ENCODE results near the gene IL18BP. TPM values are rescaled to one million over a fixed set of nuclear protein-coding genes. Genes with fewer than 3 reads are reported as not detected.

The IL18BP gene
- 15.0 and 19.9 TPM in 2 replicates for total RNA-seq

DNA sequence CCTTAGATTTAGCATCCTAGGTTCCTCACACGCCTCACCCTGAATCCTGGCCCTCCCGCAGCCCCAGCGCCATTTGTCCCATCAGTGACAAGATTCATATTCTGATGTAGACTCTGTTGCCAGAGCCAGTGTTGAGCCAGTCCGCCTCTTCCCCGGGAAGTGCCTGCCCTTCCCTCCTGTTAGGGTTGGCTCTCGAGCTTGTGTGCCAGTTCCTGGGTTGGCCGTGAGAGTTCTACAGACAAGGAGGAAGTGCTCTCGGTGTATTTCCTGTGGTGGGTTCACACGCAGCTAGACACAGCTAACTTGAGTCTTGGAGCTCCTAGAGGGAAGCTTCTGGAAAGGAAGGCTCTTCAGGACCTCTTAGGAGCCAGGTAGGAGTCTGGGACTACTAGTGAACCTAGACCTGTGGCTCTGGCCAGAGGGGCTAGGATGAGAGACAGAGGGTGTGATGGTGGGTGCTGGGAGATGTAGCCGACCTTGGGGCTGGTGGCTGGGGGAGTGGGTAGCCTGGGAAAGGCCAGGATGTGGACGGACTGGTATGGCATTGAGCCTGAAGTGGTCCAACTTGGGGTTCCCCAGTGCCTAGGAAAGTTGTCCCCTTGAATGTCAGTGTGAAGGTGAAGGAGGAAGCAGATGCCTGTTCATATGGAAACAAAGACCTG lies at the start of gene IL18BP:
Gene IL18BP (plus strand): TSS at position 261 of the 662 bp plus-strand sequence. CDS start 1,076 bp downstream, outside the sequence.
- intact Hi-C loops (cut with micrococcal nuclease): loop anchor here (1.0 kb wide), 1 partner anchor 21 kb away; no protein-coding TSS in a partner anchor
- DNase-seq: peak; percentile 82

DNA sequence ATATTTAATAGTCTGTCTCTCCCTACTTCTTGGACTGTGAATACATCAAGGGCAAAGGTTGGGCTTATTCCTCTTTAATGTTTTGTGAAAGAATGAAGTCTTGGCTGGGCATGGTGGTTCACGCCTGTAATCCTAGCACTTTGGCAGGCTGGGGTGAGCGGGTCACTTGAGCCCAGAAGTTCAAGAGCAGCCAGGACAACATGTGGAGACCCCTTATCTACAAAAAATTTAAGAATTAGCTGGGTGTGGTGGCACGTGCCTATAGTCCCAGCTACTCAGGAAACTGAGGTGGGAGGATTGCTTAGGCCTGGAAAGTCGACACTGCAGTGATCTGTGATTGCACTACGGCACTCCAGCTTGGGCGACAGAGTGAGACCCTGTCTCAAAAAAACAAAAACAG lies 49.7 kb upstream of the IL18BP start:
- intact Hi-C loops (cut with micrococcal nuclease): no loop called here
- Mint-ChIP-seq H3K36me3 (ENCODE audit: low read depth) (peaks cover 18% of the 10 kb centered on the region), H3K9me3 (no peaks in the 10 kb centered on the region), H3K4me3 (no peak overlapping the region), H3K27me3 (no peaks in the 10 kb centered on the region), H3K4me1 (peaks cover 15% of the 10 kb centered on the region), H3K27ac (peak overlapping the region; percentile 45)
- no peak for DNase-seq

More for the DNA sequence above, at the start of gene IL18BP:
- Mint-ChIP-seq H3K27me3 (no peaks in the 10 kb centered on the region), H3K9me3 (no peaks in the 10 kb centered on the region), H3K36me3 (ENCODE audit: low read depth) (peaks cover 34% of the 10 kb centered on the region), H3K27ac (peak within 1 kb of the TSS; percentile 92), H3K4me3 (peak within 1 kb of the TSS; percentile 78), H3K4me1 (peaks cover 21% of the 10 kb centered on the region)

DNA sequence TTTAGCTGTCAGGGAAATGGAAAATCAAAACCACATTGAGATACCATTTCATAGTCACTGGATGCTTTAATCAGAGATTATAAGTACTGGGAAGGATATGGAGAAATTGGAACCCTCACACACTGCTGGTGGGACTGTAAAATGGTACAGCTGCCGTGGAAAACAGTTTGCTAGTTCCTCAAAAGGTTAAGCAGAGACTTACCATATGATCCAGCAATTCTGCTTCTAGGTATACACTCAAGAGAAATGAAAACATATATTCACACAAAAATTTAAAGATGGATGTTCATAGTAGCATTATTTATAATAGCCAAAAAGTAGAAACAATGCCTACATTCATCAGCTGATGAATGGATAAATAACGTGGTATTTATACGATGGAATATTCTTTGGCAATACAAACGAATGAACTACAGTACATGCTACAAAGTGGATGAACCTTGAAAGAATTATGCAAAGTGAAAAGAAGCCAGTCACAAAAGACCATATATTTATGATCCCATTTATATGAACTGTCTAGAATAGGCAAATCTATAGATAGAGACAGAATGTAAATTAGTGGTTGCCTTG lies 46.9 kb upstream of the IL18BP start:
- Mint-ChIP-seq H3K9me3 (no peaks in the 10 kb centered on the region), H3K27me3 (no peaks in the 10 kb centered on the region)
- intact Hi-C loops (cut with micrococcal nuclease): no loop called here

DNA sequence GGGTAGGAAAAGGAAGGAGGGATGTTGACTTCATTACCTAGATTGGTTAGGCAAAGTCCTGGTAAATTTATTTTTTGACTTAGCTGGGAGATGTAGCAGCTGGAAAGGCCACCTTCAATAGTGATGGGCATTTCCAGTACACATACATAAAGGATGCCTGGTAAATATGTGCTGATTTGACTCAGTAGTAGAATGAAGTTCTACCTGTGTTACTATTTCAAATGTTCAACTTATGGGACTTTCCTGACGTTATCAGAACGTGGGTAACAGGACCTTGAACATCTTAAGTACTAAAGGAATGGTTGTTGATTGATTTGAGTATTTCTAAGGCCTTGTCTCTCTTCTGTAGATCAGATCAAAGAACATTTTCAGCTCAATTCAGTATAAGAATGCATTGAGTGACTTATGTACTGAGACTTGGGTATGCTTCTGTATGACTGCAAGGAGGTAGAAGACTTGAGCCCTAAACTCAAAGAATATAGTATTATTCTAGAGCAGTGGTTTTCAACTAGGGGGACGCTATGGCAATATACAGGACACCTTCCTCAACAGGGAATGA lies 42.7 kb upstream of the IL18BP start:
- Mint-ChIP-seq H3K27me3 (no peaks in the 10 kb centered on the region), H3K4me1 (peaks cover 26% of the 10 kb centered on the region), H3K27ac (peak overlapping the region; percentile 54), H3K36me3 (ENCODE audit: low read depth) (peaks cover 14% of the 10 kb centered on the region), H3K9me3 (peaks cover 2% of the 10 kb centered on the region), H3K4me3 (no peak overlapping the region)
- intact Hi-C loops (cut with micrococcal nuclease): no loop called here
- DNase-seq: no peak

More for the DNA sequence above, 46.9 kb upstream of the IL18BP start:
- Mint-ChIP-seq H3K27ac (no peak overlapping the region), H3K4me1 (peaks cover 23% of the 10 kb centered on the region), H3K4me3 (no peak overlapping the region), H3K36me3 (ENCODE audit: low read depth) (peaks cover 11% of the 10 kb centered on the region)
- DNase-seq: no peak

DNA sequence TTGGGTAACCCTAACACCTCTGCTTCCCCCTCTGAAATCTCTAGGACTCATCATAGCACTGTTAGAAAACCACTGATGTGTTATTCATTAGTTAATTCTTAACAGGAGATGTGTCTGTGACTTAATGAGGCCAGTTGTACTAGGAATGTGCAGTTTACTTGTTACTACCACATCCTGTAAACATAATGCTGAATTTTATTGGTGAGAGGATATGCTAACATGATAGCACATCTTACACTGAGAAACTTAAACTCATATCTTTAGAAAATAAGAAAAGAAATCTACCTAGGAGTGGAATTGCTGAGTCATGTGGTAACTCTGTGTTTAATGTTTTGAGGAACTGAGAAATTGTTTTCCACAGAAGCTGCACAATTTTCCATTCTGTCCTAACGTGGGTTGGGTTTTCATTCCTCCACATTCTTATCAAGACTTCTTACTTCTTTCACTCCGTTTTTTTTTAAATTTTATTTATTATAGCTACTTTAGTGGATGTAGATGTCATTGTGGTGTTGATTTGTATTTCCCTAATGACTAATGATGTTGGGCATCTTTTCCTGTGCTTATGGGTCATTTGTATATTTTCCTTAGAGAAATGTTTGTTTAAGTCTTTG lies 36.2 kb upstream of the IL18BP start:
- DNase-seq: no peak
- H3K4me1 Mint-ChIP-seq: peaks cover 27% of the 10 kb centered on the region
- peaks cover 3% of the 10 kb centered on the region for H3K9me3 Mint-ChIP-seq
- H3K4me3 Mint-ChIP-seq: peak overlapping the region; percentile 15
- intact Hi-C loops (cut with micrococcal nuclease): loop anchor here (1.0 kb wide), 1 partner anchor 31 kb away; no protein-coding TSS in a partner anchor
- no peaks in the 10 kb centered on the region for H3K27me3 Mint-ChIP-seq
- peaks cover 38% of the 10 kb centered on the region for H3K36me3 Mint-ChIP-seq (ENCODE audit: low read depth)
- H3K27ac Mint-ChIP-seq: peak overlapping the region; percentile 86

DNA sequence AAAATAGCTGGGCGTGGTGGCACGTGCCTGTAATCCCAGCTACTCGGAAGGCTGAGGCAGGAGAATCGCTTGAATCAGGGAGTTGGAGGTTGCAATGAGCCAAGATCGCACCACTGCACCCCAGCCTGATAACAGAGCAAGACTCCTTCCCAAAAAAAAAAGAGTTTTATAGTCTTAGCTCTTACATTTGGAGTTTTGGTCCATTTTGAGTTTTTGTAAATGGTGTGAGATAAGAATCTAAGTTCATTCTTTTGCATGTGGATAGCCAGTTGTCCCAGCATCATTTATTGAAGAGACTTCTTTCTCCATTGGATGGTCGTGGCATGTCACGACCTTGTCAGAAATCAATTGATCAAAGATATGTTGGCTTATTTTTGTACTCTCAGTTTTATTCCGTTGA lies 35.2 kb upstream of the IL18BP start:
- Mint-ChIP-seq H3K9me3 (peaks cover 3% of the 10 kb centered on the region), H3K27me3 (no peaks in the 10 kb centered on the region), H3K36me3 (ENCODE audit: low read depth) (peaks cover 40% of the 10 kb centered on the region), H3K4me1 (peaks cover 24% of the 10 kb centered on the region), H3K4me3 (no peak overlapping the region), H3K27ac (peak overlapping the region; percentile 86)
- intact Hi-C loops (cut with micrococcal nuclease): no loop called here
- DNase-seq: no peak

DNA sequence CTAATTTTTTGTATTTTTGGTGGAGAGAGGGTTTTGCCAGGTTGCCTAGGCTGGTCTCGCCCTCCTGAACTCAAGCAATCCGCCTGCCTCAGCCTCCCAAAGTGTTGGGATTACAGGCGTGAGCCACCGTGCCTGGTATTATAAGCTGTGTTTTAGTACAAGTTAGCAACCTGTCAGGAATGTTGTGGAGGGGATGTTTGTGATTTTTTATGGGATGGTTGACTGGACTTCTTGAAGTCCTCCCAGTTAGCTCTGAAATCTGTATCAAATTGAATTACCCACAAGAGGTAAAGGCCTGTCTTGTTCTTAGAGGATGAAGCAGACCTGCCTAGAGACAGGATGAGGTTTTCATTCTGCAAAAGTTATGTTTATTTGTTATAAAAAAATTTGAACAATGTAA lies 34.1 kb upstream of the IL18BP start:
- H3K9me3 Mint-ChIP-seq: peaks cover 3% of the 10 kb centered on the region
- intact Hi-C loops (cut with micrococcal nuclease): no loop called here
- H3K4me1 Mint-ChIP-seq: peaks cover 24% of the 10 kb centered on the region
- DNase-seq: no peak
- H3K36me3 Mint-ChIP-seq (ENCODE audit: low read depth): peaks cover 38% of the 10 kb centered on the region
- H3K27me3 Mint-ChIP-seq: no peaks in the 10 kb centered on the region
- H3K27ac Mint-ChIP-seq: no peak overlapping the region
- H3K4me3 Mint-ChIP-seq: no peak overlapping the region

DNA sequence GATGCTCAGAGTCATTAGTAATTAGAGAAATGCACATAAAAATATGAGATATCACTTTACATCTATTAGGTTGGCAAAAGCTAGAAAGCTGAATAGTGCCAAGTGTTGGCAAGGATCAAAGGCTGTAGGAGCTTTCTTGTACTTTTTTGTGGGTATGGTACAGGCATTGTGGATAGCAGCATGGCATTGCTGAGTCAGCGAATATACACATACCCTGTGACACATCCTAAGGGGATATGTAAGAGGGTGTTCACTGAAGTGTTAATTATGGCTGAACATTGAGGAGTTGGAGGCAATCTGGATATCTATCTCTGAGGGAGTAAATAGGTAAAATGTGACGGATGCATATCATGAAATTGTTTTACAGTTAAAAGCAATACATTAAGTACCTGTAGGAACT lies 27.0 kb upstream of the IL18BP start:
- Mint-ChIP-seq H3K4me1 (no peaks in the 10 kb centered on the region), H3K36me3 (ENCODE audit: low read depth) (peaks cover 12% of the 10 kb centered on the region), H3K4me3 (no peak overlapping the region), H3K27me3 (no peaks in the 10 kb centered on the region), H3K27ac (no peak overlapping the region), H3K9me3 (no peaks in the 10 kb centered on the region)
- DNase-seq: no peak
- intact Hi-C loops (cut with micrococcal nuclease): no loop called here

DNA sequence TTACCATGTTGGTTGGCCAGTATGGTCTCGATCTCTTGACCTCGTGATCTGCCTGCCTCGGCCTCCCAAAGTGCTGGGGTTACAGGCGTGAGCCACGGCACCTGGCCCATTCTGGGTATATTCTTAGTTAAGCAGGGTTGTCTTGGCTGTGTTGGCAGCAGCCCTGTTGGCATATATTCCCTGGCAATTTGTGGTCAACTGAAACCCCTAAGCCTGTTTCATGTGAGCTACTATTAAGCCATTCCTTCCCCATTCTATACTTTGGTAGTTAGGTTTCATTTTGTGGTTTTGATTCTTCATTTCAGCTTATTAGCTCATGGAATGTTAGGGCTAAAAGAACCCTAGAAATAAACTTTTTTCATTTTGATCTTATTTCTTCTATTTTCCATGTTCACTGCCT lies 22.2 kb upstream of the IL18BP start:
- Mint-ChIP-seq H3K36me3 (ENCODE audit: low read depth) (peaks cover 7% of the 10 kb centered on the region), H3K9me3 (no peaks in the 10 kb centered on the region), H3K27me3 (no peaks in the 10 kb centered on the region), H3K4me1 (peaks cover 5% of the 10 kb centered on the region), H3K4me3 (no peak overlapping the region), H3K27ac (no peak overlapping the region)
- intact Hi-C loops (cut with micrococcal nuclease): loop anchor here (5.0 kb wide), 3 partner anchors 44 to 456 kb away; partner anchors contain the start of genes CLPB, LRRC51 and NUMA1
- DNase-seq: no peak

DNA sequence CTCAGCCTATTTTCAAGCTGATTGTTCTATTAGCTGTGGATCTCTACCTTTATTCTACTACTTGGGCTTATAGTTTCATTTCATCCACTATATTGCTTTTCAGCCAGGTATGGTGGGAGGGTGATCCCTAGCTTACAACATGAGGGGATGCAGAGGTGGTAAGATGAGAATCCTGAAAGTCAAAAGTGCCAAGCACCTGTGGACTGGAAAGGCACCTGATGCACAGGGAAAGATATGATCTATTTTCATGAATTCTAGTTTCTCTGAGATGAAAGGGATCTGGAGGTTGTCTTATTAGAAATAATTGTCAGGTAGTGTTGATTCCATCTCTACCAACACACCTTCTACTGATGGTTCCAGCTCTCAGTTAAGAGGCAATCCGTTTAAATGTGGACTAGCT lies 21.6 kb upstream of the IL18BP start:
- peaks cover 7% of the 10 kb centered on the region for H3K36me3 Mint-ChIP-seq (ENCODE audit: low read depth)
- intact Hi-C loops (cut with micrococcal nuclease): loop anchor here (1.0 to 5.0 kb wide), 4 partner anchors 22 to 455 kb away; partner anchors contain the start of genes CLPB, LRRC51 and NUMA1

DNA sequence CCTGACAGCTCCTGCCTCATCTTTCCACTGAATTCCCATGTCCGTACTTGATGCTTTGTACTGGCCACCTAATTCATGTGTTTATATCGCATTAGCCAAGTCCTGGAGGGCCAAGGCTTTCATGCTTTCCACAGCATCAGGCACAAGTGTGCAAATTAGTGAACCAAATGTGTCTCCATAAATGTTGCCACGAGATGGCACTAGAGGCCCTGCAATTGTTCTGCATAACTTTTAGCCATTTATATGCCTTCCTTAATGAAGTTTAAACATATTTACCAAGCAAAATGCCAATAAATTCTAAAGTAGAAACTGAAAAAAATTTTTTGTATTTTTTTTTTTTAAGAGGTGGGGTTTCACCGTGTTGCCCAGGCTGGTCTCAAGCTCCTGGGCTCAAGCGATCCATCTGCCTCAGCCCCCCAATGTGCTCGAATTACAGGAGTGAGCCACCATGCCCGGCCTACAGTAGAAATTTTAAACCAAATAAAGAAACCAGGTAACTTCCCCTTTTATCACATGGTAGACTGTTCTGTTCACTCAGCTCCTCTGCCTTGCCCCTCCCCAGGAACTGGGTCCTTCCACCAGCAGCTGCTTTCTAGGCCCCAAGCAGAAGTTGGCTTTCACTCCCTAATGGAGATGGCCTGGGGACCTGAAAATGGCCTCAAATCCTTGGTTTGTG lies 20.8 kb upstream of the IL18BP start:
- H3K36me3 Mint-ChIP-seq (ENCODE audit: low read depth): peaks cover 10% of the 10 kb centered on the region
- H3K4me1 Mint-ChIP-seq: peaks cover 5% of the 10 kb centered on the region
- H3K27ac Mint-ChIP-seq: peak overlapping the region; percentile 62
- H3K4me3 Mint-ChIP-seq: no peak overlapping the region
- H3K27me3 Mint-ChIP-seq: no peaks in the 10 kb centered on the region
- intact Hi-C loops (cut with micrococcal nuclease): loop anchor here (1.0 to 5.0 kb wide), 4 partner anchors 21 to 454 kb away; partner anchors contain the start of genes CLPB, LRRC51 and NUMA1
- H3K9me3 Mint-ChIP-seq: no peaks in the 10 kb centered on the region
- peak; percentile 89 for DNase-seq

More for the DNA sequence above, 21.6 kb upstream of the IL18BP start:
- Mint-ChIP-seq H3K27ac (no peak overlapping the region), H3K9me3 (no peaks in the 10 kb centered on the region), H3K27me3 (no peaks in the 10 kb centered on the region), H3K4me3 (no peak overlapping the region), H3K4me1 (peaks cover 5% of the 10 kb centered on the region)
- DNase-seq: no peak

DNA sequence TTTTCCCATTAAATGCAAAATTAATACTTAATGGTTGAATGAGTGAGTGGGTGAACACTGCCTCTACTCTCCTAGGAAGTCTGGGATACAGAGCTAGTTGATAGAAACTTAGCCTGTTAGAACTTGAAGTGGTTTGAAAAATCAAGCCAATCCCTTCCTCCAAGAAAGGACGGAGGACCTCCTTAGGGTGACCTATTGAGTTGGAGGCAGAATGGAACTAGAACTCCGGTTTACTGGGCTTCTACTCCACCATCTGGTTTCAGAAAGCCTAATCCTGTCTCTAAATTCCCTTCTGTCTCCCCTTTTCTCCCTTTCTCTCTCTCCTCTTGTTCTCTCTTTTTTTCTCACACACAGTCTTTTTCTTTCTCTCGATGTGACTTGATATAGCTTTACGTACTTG lies 19.6 kb upstream of the IL18BP start:
- Mint-ChIP-seq H3K27ac (no peak overlapping the region), H3K4me1 (peaks cover 5% of the 10 kb centered on the region), H3K36me3 (ENCODE audit: low read depth) (peaks cover 17% of the 10 kb centered on the region), H3K9me3 (no peaks in the 10 kb centered on the region), H3K4me3 (no peak overlapping the region), H3K27me3 (no peaks in the 10 kb centered on the region)
- DNase-seq: no peak
- intact Hi-C loops (cut with micrococcal nuclease): loop anchor here (5.0 kb wide), 3 partner anchors 47 to 453 kb away; partner anchors contain the start of genes CLPB, LRRC51 and NUMA1

DNA sequence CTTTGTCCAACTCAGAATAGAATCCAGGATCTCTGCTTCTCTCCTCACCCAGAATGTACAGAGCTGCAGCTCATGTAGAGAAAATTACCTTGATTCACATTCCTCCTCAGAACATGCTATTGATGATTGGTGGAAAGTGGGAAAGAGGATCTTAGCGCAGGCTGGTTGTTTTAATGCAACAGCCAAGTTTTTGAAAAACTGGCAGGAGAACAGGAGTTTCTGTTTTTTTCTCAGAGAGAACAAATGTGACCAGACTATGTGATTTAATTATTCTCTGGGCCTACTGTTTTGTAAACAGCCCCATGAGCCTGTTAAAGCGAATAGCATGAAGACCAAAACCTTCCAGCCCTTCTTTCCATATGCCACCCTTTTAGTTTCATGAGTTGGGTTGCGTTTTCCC lies 19.1 kb upstream of the IL18BP start:
- no peaks in the 10 kb centered on the region for H3K27me3 Mint-ChIP-seq
- DNase-seq: no peak
- peaks cover 5% of the 10 kb centered on the region for H3K4me1 Mint-ChIP-seq
- no peak overlapping the region for H3K27ac Mint-ChIP-seq
- no peak overlapping the region for H3K4me3 Mint-ChIP-seq
- H3K9me3 Mint-ChIP-seq: no peaks in the 10 kb centered on the region
- intact Hi-C loops (cut with micrococcal nuclease): loop anchor here (5.0 kb wide), 3 partner anchors 47 to 453 kb away; partner anchors contain the start of genes CLPB, LRRC51 and NUMA1
- peaks cover 15% of the 10 kb centered on the region for H3K36me3 Mint-ChIP-seq (ENCODE audit: low read depth)
